CD4-positive, alpha-beta T cell treated with Interleukin-10 for 1 hour (primary cell): ENCODE data around the gene SLC26A11.
"Not testable (repeated sequence)": the region's sequence is repeated elsewhere in the genome, so short reads cannot be mapped to it uniquely, and the experiment has no call there.

Experiments
- DNase-seq: peaks from one replicate; pipeline ENCODE4 v3.0.0-alpha.2; 2020

SLC26A11 gene

GRCh38 chr17:80263253-80264204, 43.3 kb downstream of the SLC26A11 start:
- peak; percentile 90 for DNase-seq

GRCh38 chr17:80264205-80265075, 44.2 kb downstream of the SLC26A11 start:
- peak; percentile 58 for DNase-seq

GRCh38 chr17:80265205-80266068, 45.2 kb downstream of the SLC26A11 start:
- peak; percentile 74 for DNase-seq

GRCh38 chr17:80267391-80267790, 47.2 kb downstream of the SLC26A11 start:
- no peak for DNase-seq

GRCh38 chr17:80268427-80268826, 48.2 kb downstream of the SLC26A11 start:
- no peak for DNase-seq

GRCh38 chr17:80269405-80269807, 49.2 kb downstream of the SLC26A11 start:
- no peak for DNase-seq

GRCh38 chr17:80270104-80270503, 49.9 kb downstream of the SLC26A11 start:
- no peak for DNase-seq

- peak; percentile 44 for DNase-seq
These were observed 50.6 kb downstream of the SLC26A11 start for GRCh38 chr17:80270836-80271235.

- DNase-seq, result no peak
These were observed 52.1 kb downstream of the SLC26A11 start for GRCh38 chr17:80272366-80272765.

- no peak for DNase-seq
These were observed 54.1 kb downstream of the SLC26A11 start for GRCh38 chr17:80274331-80274730.

GRCh38 chr17:80274871-80275449, 54.7 kb downstream of the SLC26A11 start:
- DNase-seq, result no peak

- not testable (repeated sequence) for DNase-seq
These were observed 55.6 kb downstream of the SLC26A11 start for GRCh38 chr17:80275857-80276256.

GRCh38 chr17:80277751-80278671, 57.8 kb downstream of the SLC26A11 start:
- no peak for DNase-seq

- DNase-seq, result no peak
These were observed 59.7 kb downstream of the SLC26A11 start for GRCh38 chr17:80279895-80280294.

GRCh38 chr17:80281516-80281915, 61.3 kb downstream of the SLC26A11 start:
- DNase-seq, result no peak

GRCh38 chr17:80283116-80283852, 63.1 kb downstream of the SLC26A11 start:
- DNase-seq, result no peak

- no peak for DNase-seq
These were observed 64.4 kb downstream of the SLC26A11 start for GRCh38 chr17:80284631-80285030.

- no peak for DNase-seq
These were observed 65.2 kb downstream of the SLC26A11 start for GRCh38 chr17:80285237-80285920.

- DNase-seq, result no peak
These were observed 66.4 kb downstream of the SLC26A11 start for GRCh38 chr17:80286638-80286960.

GRCh38 chr17:80287038-80287437, 66.8 kb downstream of the SLC26A11 start:
- DNase-seq, result no peak
